ENCODE data around the gene CDC42EP4. TPM values are rescaled to one million over a fixed set of nuclear protein-coding genes. Genes with fewer than 3 reads are reported as not detected.

Gene CDC42EP4, protein sequence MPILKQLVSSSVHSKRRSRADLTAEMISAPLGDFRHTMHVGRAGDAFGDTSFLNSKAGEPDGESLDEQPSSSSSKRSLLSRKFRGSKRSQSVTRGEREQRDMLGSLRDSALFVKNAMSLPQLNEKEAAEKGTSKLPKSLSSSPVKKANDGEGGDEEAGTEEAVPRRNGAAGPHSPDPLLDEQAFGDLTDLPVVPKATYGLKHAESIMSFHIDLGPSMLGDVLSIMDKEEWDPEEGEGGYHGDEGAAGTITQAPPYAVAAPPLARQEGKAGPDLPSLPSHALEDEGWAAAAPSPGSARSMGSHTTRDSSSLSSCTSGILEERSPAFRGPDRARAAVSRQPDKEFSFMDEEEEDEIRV
- total RNA-seq (ENCODE audit: unreplicated experiment): 124 TPM
- long read RNA-seq, transcript CDC42EP4-201 (2 exons, 3,272 nt): major isoform, 33 of 44 reads
- long read RNA-seq, partial matches to known transcripts: 0 of 44 reads
- long read RNA-seq, other reads (novel, unspliced or antisense): 8 of 44 reads

DNA sequence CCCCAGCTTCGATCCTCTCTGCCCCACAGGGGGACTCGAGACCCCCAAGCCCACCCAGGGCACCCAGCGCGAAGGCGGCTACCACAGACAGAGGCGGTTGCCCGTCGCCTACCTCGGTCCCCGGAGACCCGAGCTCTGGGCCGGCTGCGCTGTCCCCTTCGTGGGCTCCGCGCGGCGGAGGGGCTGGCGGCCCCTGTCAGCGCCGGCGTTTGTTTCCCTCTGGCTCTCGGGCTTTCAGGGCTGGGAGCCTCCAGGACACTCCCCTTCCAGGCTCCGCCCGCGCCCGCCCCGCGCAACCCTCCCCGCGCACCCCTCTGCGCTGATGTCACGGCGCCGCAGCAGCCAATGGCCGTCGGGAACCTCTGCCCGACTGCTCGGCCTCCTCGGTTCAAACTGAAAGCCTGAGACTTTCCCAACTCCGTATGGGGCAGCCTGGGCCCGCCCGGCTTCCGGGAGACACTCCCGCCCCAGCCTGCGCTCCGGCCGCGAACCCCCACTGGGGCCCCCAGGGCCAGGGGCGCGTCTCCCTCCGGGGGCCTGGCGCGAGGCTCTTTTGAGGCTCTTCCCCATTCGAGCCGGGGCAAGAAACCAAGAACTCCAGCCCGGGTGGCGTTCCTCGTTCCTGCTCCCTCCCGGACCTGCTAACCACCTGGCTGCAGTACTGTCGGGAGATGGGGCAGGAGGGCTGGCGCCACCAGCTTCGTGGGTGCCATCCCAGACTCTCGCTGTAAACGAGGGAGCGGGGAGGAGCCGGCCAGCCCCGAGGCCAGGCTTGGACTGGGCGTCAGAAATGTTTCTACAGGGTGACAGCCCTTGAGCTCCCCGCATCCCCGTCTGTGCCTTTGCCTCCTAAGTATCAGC, at the start of gene CDC42EP4:
CDC42EP4 (minus strand) TSS at position 221 of the 861 bp plus-strand sequence. CDS start 25,501 bp downstream, outside the sequence.
- H3K4me1 Mint-ChIP-seq (ENCODE audit: low read depth, unreplicated experiment): peaks cover 11% of the 10 kb centered on the region
- no peaks in the 10 kb centered on the region for H3K36me3 Mint-ChIP-seq (ENCODE audit: unreplicated experiment)
- peaks cover 6% of the 10 kb centered on the region for H3K9me3 Mint-ChIP-seq (ENCODE audit: unreplicated experiment)
- TF ChIP-seq, protein P1, sequence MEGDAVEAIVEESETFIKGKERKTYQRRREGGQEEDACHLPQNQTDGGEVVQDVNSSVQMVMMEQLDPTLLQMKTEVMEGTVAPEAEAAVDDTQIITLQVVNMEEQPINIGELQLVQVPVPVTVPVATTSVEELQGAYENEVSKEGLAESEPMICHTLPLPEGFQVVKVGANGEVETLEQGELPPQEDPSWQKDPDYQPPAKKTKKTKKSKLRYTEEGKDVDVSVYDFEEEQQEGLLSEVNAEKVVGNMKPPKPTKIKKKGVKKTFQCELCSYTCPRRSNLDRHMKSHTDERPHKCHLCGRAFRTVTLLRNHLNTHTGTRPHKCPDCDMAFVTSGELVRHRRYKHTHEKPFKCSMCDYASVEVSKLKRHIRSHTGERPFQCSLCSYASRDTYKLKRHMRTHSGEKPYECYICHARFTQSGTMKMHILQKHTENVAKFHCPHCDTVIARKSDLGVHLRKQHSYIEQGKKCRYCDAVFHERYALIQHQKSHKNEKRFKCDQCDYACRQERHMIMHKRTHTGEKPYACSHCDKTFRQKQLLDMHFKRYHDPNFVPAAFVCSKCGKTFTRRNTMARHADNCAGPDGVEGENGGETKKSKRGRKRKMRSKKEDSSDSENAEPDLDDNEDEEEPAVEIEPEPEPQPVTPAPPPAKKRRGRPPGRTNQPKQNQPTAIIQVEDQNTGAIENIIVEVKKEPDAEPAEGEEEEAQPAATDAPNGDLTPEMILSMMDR (IDR thresholded peaks at IDR 0.05; ENCODE audit: partially characterized antibody, unreplicated experiment): no peak
- peaks cover 8% of the 10 kb centered on the region for H3K27me3 Mint-ChIP-seq (ENCODE audit: unreplicated experiment)
- peak; percentile 97 for DNase-seq
- H3K4me3 Mint-ChIP-seq (ENCODE audit: unreplicated experiment): peak within 1 kb of the TSS; percentile 94
- peak within 1 kb of the TSS; percentile 97 for H3K27ac Mint-ChIP-seq (ENCODE audit: unreplicated experiment)

DNA sequence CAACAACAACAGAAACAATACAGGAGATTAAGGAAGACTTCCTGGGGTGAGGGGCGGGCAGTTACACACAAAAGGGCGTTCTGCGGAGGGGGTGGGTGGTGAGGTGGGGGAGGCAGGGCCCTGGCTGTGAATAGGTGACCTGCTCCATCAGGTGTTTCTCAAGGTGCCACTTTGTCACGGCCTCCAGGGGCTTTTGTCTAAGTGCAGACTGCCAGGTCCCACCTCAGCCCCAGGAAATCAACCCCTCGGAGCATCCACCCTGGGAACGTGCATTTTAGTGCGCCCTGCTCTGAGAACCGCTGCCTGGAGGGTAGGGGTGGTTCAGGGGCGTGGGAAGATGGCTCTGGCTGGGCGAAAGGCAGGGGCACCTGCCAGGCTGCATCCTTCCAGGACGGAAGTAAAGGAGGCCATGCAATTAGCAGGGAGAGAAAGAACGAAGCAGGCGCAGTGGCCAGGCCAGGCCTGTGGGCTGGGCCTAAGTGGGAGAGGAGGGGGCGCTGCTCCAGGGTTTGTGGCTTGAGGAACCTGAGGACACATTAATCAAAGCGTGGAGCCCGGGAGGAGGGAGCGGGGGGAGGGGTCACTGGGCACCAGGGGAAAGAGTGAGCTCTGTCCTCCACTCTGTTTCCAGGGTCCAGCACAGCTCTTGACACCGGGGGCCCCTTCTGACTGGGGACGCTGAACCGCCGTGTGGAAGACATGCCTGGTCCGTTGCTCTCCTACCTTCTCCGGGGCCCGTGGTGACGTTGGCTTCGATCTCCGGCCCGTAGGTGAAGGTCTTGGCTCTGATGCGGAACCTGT, 49.4 kb upstream of the CDC42EP4 start:
- H3K4me1 Mint-ChIP-seq (ENCODE audit: low read depth, unreplicated experiment): peaks cover 27% of the 10 kb centered on the region
- peaks cover 4% of the 10 kb centered on the region for H3K27me3 Mint-ChIP-seq (ENCODE audit: unreplicated experiment)
- TF ChIP-seq, protein P1 (IDR thresholded peaks at IDR 0.05; ENCODE audit: partially characterized antibody, unreplicated experiment): no peak
- H3K9me3 Mint-ChIP-seq (ENCODE audit: unreplicated experiment): peaks cover 6% of the 10 kb centered on the region
- no peaks in the 10 kb centered on the region for H3K36me3 Mint-ChIP-seq (ENCODE audit: unreplicated experiment)
- H3K4me3 Mint-ChIP-seq (ENCODE audit: unreplicated experiment): no peak overlapping the region
- no peak for DNase-seq
- H3K27ac Mint-ChIP-seq (ENCODE audit: unreplicated experiment): peak overlapping the region; percentile 43

DNA sequence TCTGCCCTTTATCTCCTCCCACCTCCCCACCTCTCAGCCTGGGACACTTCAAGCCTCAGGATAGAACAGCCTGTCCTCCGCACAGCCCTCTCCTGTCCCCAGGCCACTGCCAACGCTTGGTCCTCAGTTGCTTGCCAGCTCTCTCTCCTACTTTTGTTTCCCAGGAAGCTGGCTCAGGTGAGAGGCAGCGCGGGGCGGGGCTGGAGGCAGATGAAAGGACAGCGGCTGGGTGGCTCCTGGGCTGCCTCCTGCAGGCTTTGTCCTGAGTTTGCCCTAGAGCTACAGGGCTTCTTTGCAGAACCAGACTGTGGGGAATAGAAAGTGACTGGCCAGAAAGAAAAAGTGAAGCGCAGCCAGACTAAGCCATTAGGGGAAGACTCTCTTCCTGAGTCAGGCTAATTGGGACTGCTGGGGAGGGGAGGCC, 48.2 kb upstream of the CDC42EP4 start:
- Mint-ChIP-seq H3K36me3 (ENCODE audit: unreplicated experiment) (no peaks in the 10 kb centered on the region), H3K4me3 (ENCODE audit: unreplicated experiment) (no peak overlapping the region), H3K27ac (ENCODE audit: unreplicated experiment) (no peak overlapping the region), H3K9me3 (ENCODE audit: unreplicated experiment) (peaks cover 2% of the 10 kb centered on the region), H3K4me1 (ENCODE audit: low read depth, unreplicated experiment) (peaks cover 15% of the 10 kb centered on the region), H3K27me3 (ENCODE audit: unreplicated experiment) (no peaks in the 10 kb centered on the region)
- DNase-seq: no peak
- TF ChIP-seq, protein P1 (IDR thresholded peaks at IDR 0.05; ENCODE audit: partially characterized antibody, unreplicated experiment): no peak

DNA sequence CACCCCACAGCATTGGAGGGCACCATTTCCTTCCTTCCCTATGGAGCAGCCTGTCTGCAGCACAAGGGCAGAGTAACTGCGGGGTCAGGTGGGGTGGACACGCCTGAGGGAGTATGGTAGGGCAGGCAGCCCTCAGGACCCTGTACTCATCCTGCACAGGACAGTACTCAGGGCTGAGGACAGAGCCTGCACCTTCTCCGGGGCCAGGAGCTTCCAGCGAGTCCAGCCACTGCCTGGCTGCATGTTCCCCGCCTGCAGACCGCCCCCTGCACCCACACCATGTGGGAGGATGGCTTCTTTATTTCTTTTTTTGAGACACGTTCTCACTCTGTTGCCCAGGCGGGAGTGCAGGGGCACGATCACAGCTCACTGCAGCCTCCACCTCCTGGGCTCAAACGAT, 47.6 kb upstream of the CDC42EP4 start:
- H3K36me3 Mint-ChIP-seq (ENCODE audit: unreplicated experiment): no peaks in the 10 kb centered on the region
- TF ChIP-seq, protein P1 (IDR thresholded peaks at IDR 0.05; ENCODE audit: partially characterized antibody, unreplicated experiment): no peak
- H3K27me3 Mint-ChIP-seq (ENCODE audit: unreplicated experiment): no peaks in the 10 kb centered on the region
- H3K4me1 Mint-ChIP-seq (ENCODE audit: low read depth, unreplicated experiment): peaks cover 13% of the 10 kb centered on the region
- no peak overlapping the region for H3K4me3 Mint-ChIP-seq (ENCODE audit: unreplicated experiment)
- no peak overlapping the region for H3K27ac Mint-ChIP-seq (ENCODE audit: unreplicated experiment)
- no peak for DNase-seq
- H3K9me3 Mint-ChIP-seq (ENCODE audit: unreplicated experiment): peaks cover 2% of the 10 kb centered on the region
